HUES64 (cell line): ENCODE data around the gene CCDC144A. TPM values are rescaled to one million over a fixed set of nuclear protein-coding genes. Genes with fewer than 3 reads are reported as not detected.
"Not testable (repeated sequence)": the region's sequence is repeated elsewhere in the genome, so short reads cannot be mapped to it uniquely, and the experiment has no call there.

ENCODE experiments used
- H3K27ac ChIP-seq: 2 replicates; pipeline ENCODE4 v1.7.0; 2013; ENCODE audit warnings: low read depth, low read length, inconsistent platforms
- H3K27me3 ChIP-seq: 2 replicates; pipeline ENCODE4 v1.6.1; 2013; ENCODE audit warnings: mild to moderate bottlenecking, low read length; ENCODE audit not compliant: insufficient read depth
- H3K36me3 ChIP-seq: 2 replicates; pipeline ENCODE4 v1.6.1; 2013; ENCODE audit warnings: mild to moderate bottlenecking, low read length; ENCODE audit not compliant: insufficient read depth
- H3K4me1 ChIP-seq: 2 replicates; pipeline ENCODE4 v1.6.1; 2013; ENCODE audit warnings: mild to moderate bottlenecking, low read length, moderate library complexity; ENCODE audit not compliant: insufficient read depth
- H3K4me3 ChIP-seq: 2 replicates; pipeline ENCODE4 v1.5.1; 2013; ENCODE audit warnings: mild to moderate bottlenecking, low read length, moderate library complexity
- H3K9ac ChIP-seq: 2 replicates; pipeline ENCODE4 v1.6.1; 2013; ENCODE audit warnings: mild to moderate bottlenecking, low read depth, low read length
- H3K9me3 ChIP-seq: 2 replicates; pipeline ENCODE4 v1.6.1; 2013; ENCODE audit warnings: low read depth, low read length; ENCODE audit not compliant: insufficient read depth
- WGBS: fragments of 150-250, 120-280 bp; methylation state at CpG from one replicate; pipeline ENCODE4 v1.1.7; 2013; ENCODE audit warnings: missing lambda C conversion rate; 5-methylcytosine and 5-hydroxymethylcytosine counted together
- polyA plus RNA-seq, 2 experiments: library from polyadenylated mRNA; stranded (reverse); fragments of 50-300 nt; gene quantifications; one replicate each; pipeline ENCODE4 v1.2.3, GENCODE V29; 2013

The CCDC144A gene
- 0.70 TPM for polyA plus RNA-seq (2013, experiment 1 of 2)
- polyA plus RNA-seq (2013, experiment 2 of 2): 0.70 TPM

GRCh38 chr17:16689731-16690281, at the start of gene CCDC144A:
CCDC144A (plus strand) TSS chr17:16690241; CDS start chr17:16690401, 160 bp downstream.
- 91% methylated on average over 33 of the region's 33 CpGs for WGBS
- H3K27me3 ChIP-seq, H3K36me3 ChIP-seq, H3K9me3 ChIP-seq, H3K9ac ChIP-seq, H3K4me3 ChIP-seq, H3K27ac ChIP-seq: not testable (repeated sequence)
- peaks cover 14% of the 10 kb centered on the region for H3K4me1 ChIP-seq

- H3K27me3 ChIP-seq: no peaks in the 10 kb centered on the region
- H3K4me3 ChIP-seq: no peak overlapping the region
- H3K36me3 ChIP-seq: no peaks in the 10 kb centered on the region
- peaks cover 21% of the 10 kb centered on the region for H3K4me1 ChIP-seq
- WGBS: 85% methylated on average over 3 of the region's 3 CpGs
- H3K9ac ChIP-seq: no peak overlapping the region
- no peak overlapping the region for H3K27ac ChIP-seq
- no peaks in the 10 kb centered on the region for H3K9me3 ChIP-seq
Measured at GRCh38 chr17:16649585-16649984, 40.5 kb upstream of the CCDC144A start.

GRCh38 chr17:16652252-16652651, 37.8 kb upstream of the CCDC144A start:
- whole genome bisulfite sequencing: 94% methylated on average over 3 of the region's 4 CpGs
- Histone ChIP-seq H3K4me3 (no peak overlapping the region), H3K9ac (no peak overlapping the region), H3K4me1 (peaks cover 21% of the 10 kb centered on the region), H3K9me3 (no peaks in the 10 kb centered on the region), H3K27ac (no peak overlapping the region), H3K36me3 (no peaks in the 10 kb centered on the region), H3K27me3 (no peaks in the 10 kb centered on the region)

GRCh38 chr17:16652847-16653366, 37.1 kb upstream of the CCDC144A start:
- no peaks in the 10 kb centered on the region for H3K9me3 ChIP-seq
- H3K4me3 ChIP-seq: peak overlapping the region; percentile 64
- peak overlapping the region; percentile 72 for H3K9ac ChIP-seq
- peak overlapping the region; percentile 85 for H3K27ac ChIP-seq
- H3K27me3 ChIP-seq: no peaks in the 10 kb centered on the region
- no peaks in the 10 kb centered on the region for H3K36me3 ChIP-seq
- H3K4me1 ChIP-seq: peaks cover 21% of the 10 kb centered on the region
- 36% methylated on average over 8 of the region's 8 CpGs for WGBS

- peak within 1 kb of the TSS; percentile 64 for H3K4me3 ChIP-seq
- no peaks in the 10 kb centered on the region for H3K27me3 ChIP-seq
- under 1% methylated on average over 55 of the region's 55 CpGs for WGBS
- peak within 1 kb of the TSS; percentile 85 for H3K27ac ChIP-seq
- no peaks in the 10 kb centered on the region for H3K9me3 ChIP-seq
- no peaks in the 10 kb centered on the region for H3K36me3 ChIP-seq
- peaks cover 21% of the 10 kb centered on the region for H3K4me1 ChIP-seq
- peak within 1 kb of the TSS; percentile 72 for H3K9ac ChIP-seq
Measured at GRCh38 chr17:16653367-16654041, 36.5 kb upstream of the CCDC144A start, which contains the start of gene ZNF624. ZNF624 (minus strand) TSS chr17:16653850.

GRCh38 chr17:16661217-16661616, 28.8 kb upstream of the CCDC144A start:
- no peak overlapping the region for H3K4me3 ChIP-seq
- no peak overlapping the region for H3K9ac ChIP-seq
- peaks cover 4% of the 10 kb centered on the region for H3K27me3 ChIP-seq
- no peaks in the 10 kb centered on the region for H3K9me3 ChIP-seq
- no peak overlapping the region for H3K27ac ChIP-seq
- no peaks in the 10 kb centered on the region for H3K4me1 ChIP-seq
- no peaks in the 10 kb centered on the region for H3K36me3 ChIP-seq

GRCh38 chr17:16662936-16663335, 27.1 kb upstream of the CCDC144A start:
- peaks cover 18% of the 10 kb centered on the region for H3K27me3 ChIP-seq
- H3K27ac ChIP-seq: no peak overlapping the region
- 98% methylated on average over 1 of the region's 1 CpG for WGBS
- no peak overlapping the region for H3K4me3 ChIP-seq
- H3K9me3 ChIP-seq: no peaks in the 10 kb centered on the region
- no peaks in the 10 kb centered on the region for H3K4me1 ChIP-seq
- no peak overlapping the region for H3K9ac ChIP-seq
- no peaks in the 10 kb centered on the region for H3K36me3 ChIP-seq

GRCh38 chr17:16666553-16666906, 23.5 kb upstream of the CCDC144A start:
- not testable (repeated sequence) for H3K27ac ChIP-seq, H3K9ac ChIP-seq, H3K4me1 ChIP-seq, H3K9me3 ChIP-seq, H3K36me3 ChIP-seq
- Histone ChIP-seq H3K4me3 (peak overlapping the region; percentile 55), H3K27me3 (peaks cover 26% of the 10 kb centered on the region)
- 53% methylated on average over 24 of the region's 24 CpGs for WGBS

- H3K4me3 ChIP-seq: peak overlapping the region; percentile 55
- H3K9ac ChIP-seq: peak overlapping the region; percentile 57; the same call in 1 of the 2 replicates
- 2% methylated on average over 60 of the region's 61 CpGs for WGBS
- not testable (repeated sequence) for H3K27ac ChIP-seq, H3K36me3 ChIP-seq, H3K9me3 ChIP-seq, H3K4me1 ChIP-seq
- H3K27me3 ChIP-seq: peaks cover 26% of the 10 kb centered on the region
Measured at GRCh38 chr17:16666907-16667636, 23.0 kb upstream of the CCDC144A start.

- Histone ChIP-seq H3K4me3 (no peak overlapping the region), H3K4me1 (peaks cover 6% of the 10 kb centered on the region), H3K9ac (no peak overlapping the region), H3K36me3 (no peaks in the 10 kb centered on the region), H3K9me3 (no peaks in the 10 kb centered on the region), H3K27ac (no peak overlapping the region), H3K27me3 (no peaks in the 10 kb centered on the region)
- 95% methylated on average over 6 of the region's 6 CpGs for WGBS
Measured at GRCh38 chr17:16676676-16677268, 13.3 kb upstream of the CCDC144A start.
